NOMO-1 treated with DMSO at 0.1 percent for 48 hours (cell line): ENCODE measurements around the gene DRG2.
A peak's percentile ranks its signal among the peaks of the same experiment; 100 is the strongest.

Experiments
- DNase-seq: peaks from one replicate; lab custom pipeline; 2025; ENCODE audit not compliant: unreplicated experiment; lab: John Stamatoyannopoulos, UW

The DRG2 gene

DNA sequence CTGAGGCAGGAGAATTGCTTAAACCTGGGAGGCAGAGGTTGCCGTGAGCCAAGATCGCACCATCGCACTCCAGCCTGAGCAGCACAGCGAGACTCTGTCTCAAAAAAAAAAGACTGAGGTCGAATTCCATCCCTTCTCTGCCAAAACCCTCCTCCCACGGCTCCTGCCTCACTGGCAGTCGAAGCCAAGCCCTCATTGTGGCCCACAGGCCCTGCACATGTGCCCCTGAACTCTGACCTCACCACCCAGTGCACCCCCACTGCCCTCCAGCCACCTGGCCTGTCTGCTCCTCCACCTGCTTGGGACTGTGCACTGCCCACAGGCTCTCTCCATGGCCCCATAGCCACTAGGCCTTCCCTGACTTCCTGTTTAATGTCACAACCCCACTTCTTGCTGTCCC is 27.8 kb downstream of the DRG2 start:
- DNase-seq, result no peak

- DNase-seq, result no peak
These were observed 28.3 kb downstream of the DRG2 start for GRCh38 chr17:18116078-18116477.

DNA sequence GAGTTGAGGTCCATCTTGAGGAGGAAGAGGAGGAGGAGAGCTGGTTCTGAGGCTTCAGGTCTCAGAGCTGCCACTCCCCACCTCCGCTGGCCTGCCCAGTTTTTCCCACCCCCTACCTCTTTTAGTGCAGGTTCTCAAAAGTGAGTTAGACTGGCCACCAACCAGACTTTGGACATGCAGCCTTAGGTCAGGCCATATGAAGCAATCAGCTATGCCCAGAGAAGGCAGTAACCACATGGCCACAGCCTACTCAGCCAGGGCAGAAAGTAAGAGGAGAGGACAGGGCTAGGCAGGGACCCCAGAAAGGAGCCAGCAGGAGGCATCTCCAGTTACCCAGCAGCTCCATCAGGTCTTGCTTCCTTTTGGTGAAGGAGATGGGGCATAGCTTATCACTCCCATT is 29.8 kb downstream of the DRG2 start:
- DNase-seq, result no peak

- no peak for DNase-seq
These were observed 30.5 kb downstream of the DRG2 start for GRCh38 chr17:18117982-18118975.

GRCh38 chr17:18119166-18119745 is 31.5 kb downstream of the DRG2 start:
- DNase-seq, result no peak

- DNase-seq, result no peak
These were observed 32.2 kb downstream of the DRG2 start for GRCh38 chr17:18119938-18120337.

GRCh38 chr17:18120461-18121017 is 32.8 kb downstream of the DRG2 start:
- no peak for DNase-seq

DNA sequence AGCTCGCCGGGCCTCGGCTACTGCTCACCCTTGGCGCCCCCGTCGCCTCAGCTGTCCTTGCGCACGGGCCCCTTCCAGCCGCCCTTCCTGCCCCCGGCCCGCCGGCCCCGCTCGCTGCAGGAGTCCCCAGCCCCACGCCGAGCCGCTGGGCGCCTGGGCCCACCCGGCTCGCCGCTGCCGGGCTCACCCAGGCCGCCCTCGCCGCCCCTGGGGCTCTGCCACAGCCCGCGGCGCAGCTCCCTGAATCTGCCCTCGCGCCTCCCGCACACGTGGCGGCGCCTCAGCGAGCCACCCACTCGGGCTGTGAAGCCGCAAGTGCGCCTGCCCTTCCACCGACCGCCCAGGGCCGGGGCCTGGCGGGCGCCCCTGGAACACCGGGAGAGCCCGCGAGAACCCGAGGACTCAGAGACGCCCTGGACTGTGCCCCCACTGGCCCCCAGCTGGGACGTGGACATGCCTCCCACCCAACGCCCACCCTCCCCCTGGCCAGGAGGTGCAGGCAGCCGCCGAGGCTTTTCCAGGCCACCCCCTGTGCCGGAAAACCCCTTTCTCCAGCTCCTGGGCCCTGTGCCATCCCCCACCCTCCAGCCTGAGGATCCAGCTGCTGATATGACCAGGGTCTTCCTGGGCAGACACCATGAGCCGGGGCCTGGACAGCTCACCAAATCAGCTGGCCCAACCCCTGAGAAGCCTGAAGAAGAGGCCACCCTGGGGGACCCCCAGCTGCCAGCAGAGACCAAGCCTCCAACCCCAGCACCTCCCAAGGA is 33.6 kb downstream of the DRG2 start:
- no peak for DNase-seq

- no peak for DNase-seq
These were observed 35.4 kb downstream of the DRG2 start for GRCh38 chr17:18122990-18123753.

DNA sequence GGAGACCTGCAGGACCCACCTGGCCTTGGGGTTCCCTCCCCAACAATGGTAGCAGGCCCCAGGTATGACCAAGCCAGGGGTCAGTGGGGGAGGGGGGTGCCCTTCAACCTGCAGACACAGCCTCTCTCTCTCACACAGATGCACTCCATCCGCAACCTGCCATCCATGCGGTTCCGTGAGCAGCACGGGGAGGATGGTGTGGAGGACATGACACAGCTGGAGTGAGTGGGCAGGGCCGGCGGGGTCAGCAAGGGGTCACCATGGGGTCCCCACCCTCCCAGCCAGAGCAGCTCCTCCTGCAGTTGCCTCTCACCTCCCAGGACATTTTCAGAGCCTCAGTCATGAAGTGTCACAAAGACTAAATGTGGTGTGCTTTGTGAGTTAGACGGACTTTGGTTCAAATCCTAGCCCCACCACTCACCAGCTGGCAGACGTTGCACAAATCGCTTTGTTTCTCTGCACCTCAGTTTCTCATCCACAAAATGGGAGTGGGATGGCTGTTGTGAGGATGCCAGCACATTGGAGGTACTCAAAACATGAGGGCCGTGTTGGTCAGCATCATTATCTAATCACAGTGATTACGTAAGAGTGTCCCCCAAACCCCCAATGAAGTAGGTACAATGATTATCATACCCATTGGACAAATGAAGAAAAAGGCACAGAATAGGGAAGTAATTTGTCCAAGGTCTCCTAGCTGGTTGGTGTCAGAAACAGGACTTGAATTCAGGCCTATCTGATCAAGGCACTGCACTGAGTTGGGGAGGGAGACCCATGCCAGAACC is 36.8 kb downstream of the DRG2 start:
- no peak for DNase-seq

GRCh38 chr17:18129041-18129502 is 41.3 kb downstream of the DRG2 start:
- no peak for DNase-seq

DNA sequence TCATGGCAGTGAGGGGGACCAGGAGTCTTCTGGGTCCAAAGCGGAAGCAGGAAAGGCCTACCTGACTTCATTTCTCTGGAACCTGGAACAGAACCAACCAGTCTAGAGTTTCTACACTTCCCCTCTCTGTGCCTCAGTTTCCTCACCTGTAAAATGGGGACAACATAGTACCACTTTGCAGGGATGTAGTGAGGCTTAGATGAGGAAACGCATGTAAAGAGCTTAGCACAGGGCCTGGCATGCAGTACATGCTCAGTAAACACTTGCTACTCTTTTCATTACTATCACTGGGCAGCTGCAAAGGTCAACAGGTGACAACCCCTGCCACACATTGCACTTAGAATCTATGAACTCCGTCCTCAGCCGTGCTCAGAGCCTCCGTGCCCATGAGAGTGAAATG is 45.0 kb downstream of the DRG2 start:
- no peak for DNase-seq

- DNase-seq, result no peak
These were observed 48.6 kb downstream of the DRG2 start for GRCh38 chr17:18136357-18136756.

- DNase-seq, result no peak
These were observed 50.5 kb downstream of the DRG2 start for GRCh38 chr17:18138065-18138749.

DNA sequence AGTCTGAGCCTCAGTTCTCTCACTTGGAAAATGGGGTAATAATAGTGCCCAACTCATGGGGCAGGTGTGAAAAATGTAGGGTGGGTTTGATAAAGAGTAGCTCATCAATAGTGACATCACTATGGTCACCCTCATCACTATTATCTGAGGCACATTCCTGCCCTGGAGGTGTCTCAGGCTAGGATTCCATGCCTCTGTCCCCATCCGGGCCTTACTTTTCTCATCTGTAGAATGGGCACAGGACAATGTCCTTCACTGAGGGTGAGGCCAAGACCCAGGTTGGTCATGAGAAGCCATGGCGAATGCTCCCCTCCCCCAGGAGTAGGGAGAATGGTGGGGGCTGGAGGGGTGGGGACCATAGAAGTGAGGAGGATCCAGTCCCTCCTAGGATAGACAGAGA is 51.3 kb downstream of the DRG2 start:
- DNase-seq, result no peak

DNA sequence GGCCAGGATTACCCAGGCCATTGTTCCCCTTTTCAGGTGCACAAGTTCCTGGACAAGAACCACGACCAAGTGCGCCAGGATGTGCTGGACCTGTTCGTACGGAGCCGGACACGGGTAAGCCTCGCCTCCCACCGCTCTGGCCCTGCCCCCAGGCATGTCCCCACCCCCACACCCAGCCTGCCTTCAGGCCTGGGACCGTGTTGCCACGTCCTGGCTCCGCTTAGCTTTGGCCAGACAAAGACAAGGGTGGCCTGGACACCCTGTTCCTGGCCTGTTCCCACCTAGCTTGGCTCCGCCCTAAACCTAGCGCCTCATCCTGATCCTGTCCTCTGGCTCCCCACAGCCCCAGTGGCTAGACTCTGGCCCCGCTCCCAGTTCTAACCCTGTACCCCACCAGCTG is 51.8 kb downstream of the DRG2 start:
- DNase-seq, result no peak

GRCh38 chr17:18139949-18140348 is 52.2 kb downstream of the DRG2 start:
- no peak for DNase-seq

DNA sequence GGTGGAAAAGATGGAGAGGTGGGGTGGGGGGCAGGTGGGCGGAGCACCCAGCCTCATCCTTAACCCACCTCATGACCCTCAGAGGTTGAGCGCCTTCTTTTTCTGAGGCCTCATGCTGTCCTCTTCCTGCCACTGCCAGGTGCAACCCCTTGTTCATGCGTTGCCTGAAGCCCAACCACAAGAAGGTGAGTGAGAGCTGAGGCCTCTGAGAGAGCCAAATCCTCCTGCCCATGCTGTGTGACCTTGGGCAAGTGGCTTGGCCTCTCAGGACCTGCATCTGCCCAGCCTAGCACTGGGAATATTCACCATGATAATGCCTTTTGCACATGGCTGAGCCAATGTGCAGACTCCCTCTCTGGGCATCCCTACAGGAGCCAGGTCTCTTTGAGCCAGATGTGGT is 52.9 kb downstream of the DRG2 start:
- DNase-seq, result no peak

- peak; percentile 68 for DNase-seq
These were observed 53.6 kb downstream of the DRG2 start for GRCh38 chr17:18141210-18141803.
